GM19043 (cell line): ENCODE data around the gene TMIGD1.

ENCODE experiments used
- ATAC-seq: cut with Tn5 transposase; IDR thresholded peaks from one replicate; pipeline ENCODE4 v1.9.1; 2021; ENCODE audit warnings: low read depth; ENCODE audit not compliant: unreplicated experiment

Gene TMIGD1

GRCh38 chr17:30292286-30292858 lies 41.5 kb downstream of the TMIGD1 start:
- no peak for ATAC-seq

GRCh38 chr17:30291543-30292285 lies 42.1 kb downstream of the TMIGD1 start, which contains the start of gene BLMH:
Gene BLMH (minus strand): TSS chr17:30291944. CDS start chr17:30291819, 125 bp downstream.
- ATAC-seq: peak; percentile 48

DNA sequence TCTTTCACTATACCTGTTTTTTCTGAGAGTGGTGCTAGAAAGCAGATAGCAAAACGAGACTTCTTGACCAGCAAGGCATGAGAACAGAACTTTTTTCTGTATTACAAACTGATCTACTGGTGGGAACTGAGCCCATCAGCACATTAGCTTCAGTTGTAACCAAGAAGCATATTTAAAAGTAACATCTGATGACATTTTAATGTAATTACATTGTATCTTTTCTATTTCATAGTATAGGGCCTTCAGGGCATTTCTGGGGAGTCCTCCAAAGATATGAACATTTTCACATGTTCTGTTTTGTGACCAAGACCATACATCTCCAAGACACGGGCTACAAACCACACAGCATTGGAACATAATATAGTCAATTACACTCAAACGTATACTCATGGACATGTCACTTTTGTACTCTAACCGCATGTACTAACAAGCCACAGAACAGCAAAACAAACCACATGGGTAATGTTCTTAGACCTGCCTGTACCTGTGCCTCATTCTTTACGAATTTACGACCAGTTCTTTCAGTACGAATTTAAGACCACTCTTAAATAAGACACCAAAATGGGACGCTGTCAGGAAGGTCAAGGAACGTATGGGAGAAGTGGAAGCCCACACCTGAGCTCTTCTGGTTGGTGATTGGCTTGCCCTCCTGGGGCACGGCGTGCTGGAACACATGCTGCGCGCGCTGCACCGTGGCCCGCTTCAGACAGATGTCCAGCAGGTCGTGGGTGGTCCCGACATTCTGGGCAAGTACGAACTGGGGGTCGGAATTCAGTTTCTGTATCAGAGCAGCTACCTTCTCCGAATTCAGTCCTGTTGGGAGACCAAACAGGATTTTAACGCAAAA lies 42.9 kb downstream of the TMIGD1 start:
- peak; percentile 42 for ATAC-seq

DNA sequence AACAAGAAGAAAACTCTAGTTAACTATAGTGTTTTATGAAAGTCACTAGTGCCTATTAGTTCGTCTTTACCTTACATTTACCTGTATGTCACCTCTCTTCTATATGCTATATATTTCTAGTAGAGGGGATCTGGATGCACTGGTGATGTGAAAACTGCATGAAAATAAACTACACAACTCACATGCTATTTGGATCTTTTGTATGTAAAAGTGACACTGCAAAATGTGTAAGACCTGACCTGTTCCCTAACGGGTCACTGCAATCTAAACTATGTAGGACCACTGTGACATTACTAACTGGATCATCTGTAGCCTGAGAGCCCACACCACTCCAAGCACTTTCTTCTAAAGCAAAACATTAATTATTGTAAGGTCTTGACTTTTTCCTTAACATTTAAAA lies 43.8 kb downstream of the TMIGD1 start:
- ATAC-seq: no peak

- ATAC-seq: no peak
Observed at GRCh38 chr17:30279156-30279555, 54.7 kb downstream of the TMIGD1 start.

DNA sequence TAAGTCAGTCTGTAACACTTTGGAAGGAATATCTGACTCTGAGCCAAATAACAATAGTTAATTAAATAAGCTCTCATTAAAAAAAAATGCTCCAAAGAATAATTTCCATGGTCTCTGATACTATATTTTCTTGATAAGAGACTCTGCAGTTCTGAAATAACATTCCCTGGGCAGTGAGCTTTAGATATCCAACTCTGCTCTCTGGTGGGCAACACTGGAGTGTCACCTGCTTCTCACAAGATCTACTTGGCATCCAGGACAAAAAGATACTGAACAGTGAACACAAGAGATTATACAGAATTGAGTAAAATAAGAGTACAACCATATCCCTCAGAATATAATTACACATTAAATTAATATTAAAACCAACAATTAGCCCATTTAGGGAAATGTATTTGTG lies 55.8 kb downstream of the TMIGD1 start:
- ATAC-seq: no peak

DNA sequence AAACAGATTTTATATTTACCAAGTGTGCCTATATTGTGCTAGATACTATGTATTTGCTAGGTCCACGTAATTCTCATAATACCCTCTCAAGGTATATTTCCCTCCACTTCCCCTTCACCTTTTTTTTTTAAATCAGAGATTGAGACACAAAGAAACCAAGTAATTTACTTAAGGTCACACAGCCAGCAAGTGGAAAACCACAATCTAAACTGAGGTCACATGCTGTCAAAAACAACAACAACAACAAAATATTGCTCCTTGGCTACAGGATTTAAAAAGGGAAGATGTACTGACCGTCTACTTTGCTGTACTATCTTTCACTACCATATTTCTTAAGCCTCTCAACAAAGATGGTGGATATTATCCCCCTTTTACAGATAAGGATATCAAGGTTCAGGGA lies 57.9 kb downstream of the TMIGD1 start:
- ATAC-seq: no peak

DNA sequence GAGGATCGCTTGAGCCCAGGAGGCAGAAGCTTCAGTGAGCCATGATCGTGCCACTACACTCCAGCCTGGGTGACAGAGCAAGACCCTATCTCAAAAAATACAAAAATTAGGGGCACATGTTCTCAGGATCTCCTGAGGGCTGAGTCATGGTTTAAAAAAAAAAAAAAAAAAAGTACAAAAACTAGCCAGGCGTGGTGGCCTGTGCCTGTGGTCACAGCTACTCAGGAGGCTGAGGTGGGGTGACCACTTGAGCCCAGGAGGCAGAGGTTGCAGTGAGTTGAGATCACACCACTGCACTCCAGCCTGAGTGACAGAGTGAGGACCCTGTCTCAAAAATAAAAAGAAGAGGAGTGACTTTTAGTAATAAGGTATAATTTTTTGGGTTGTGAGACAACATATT lies 59.0 kb downstream of the TMIGD1 start:
- ATAC-seq: no peak

GRCh38 chr17:30273373-30273772 lies 60.5 kb downstream of the TMIGD1 start:
- ATAC-seq: no peak

DNA sequence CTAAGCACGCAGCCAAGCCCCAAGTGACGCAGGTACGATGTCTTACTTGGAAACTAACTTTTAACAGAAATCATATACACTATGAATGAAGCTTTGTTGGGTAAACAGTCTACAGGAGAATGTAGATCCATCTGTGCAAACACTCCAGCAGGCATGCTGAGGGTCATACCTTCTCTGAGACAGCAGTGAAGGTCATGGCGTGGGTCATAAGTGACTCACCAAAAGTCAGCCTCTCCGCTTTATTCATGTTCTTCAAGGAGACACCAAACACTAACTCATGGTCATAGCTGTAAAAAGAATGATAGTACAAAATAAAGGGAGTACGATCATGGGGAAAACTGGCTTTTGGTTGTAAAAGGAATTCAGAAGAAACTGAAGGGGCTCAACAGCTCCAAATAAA lies 62.8 kb downstream of the TMIGD1 start:
- no peak for ATAC-seq

DNA sequence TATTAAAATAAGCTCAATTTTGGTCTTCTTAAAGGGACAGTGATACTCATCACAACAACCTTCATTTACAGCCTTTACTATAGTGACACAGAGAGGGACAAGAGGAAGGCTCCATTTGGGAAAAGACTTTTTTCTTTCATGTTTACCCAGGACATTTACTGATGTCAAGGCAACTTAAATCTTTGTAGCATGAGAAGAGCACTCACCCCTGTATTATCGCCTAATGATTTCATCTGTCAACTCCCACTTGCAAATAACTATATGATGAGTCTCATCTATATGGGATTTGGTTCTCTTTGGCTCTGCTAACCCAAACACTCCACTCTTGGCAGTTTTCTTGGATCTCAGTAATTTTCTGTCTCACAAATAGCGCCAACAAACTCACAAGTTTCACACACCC lies 66.2 kb downstream of the TMIGD1 start:
- no peak for ATAC-seq
